ENCODE results near the gene LTBP3. TPM values are rescaled to one million over a fixed set of nuclear protein-coding genes. Genes with fewer than 3 reads are reported as not detected.

Gene LTBP3
- total and polyA plus RNA-seq, 2 donors: 58.5 to 145 TPM

Small RNAs within 50 kb of the gene (small RNA-seq; reads per million reads assigned to genes)
- gene AP001362.1 (not detected), gene RF01684 (not detected)

Other genes with a start within 250 kb of the LTBP3 start
- 17.6 TPM for gene CDC42EP2, start 243.5 kb downstream of the LTBP3 start, total RNA-seq
- gene CDC42EP2, start 243.5 kb downstream of the LTBP3 start, polyA plus RNA-seq: 30.1 TPM
- gene DPF2, start 224.5 kb downstream of the LTBP3 start, total RNA-seq: 29.3 TPM
- gene DPF2, start 224.5 kb downstream of the LTBP3 start, polyA plus RNA-seq: 55.2 TPM
- 0.11 TPM for gene TIGD3, start 203.6 kb downstream of the LTBP3 start, total RNA-seq
- gene TIGD3, start 203.6 kb downstream of the LTBP3 start, polyA plus RNA-seq: 0.16 TPM
- gene SLC25A45, start 175.7 kb downstream of the LTBP3 start, total RNA-seq: 5.0 TPM
- 4.3 TPM for gene SLC25A45, start 175.7 kb downstream of the LTBP3 start, polyA plus RNA-seq
- gene FRMD8, start 171.7 kb downstream of the LTBP3 start, total RNA-seq: 17.3 TPM
- 26.3 TPM for gene FRMD8, start 171.7 kb downstream of the LTBP3 start, polyA plus RNA-seq
- 104 TPM for gene NEAT1, start 135.6 kb downstream of the LTBP3 start, total RNA-seq
- 450 TPM for gene NEAT1, start 135.6 kb downstream of the LTBP3 start, polyA plus RNA-seq
- gene MALAT1, start 59.3 kb downstream of the LTBP3 start, total RNA-seq: 27,753 TPM
- gene MALAT1, start 59.3 kb downstream of the LTBP3 start, polyA plus RNA-seq: 141 TPM
- gene SCYL1, start 33.3 kb downstream of the LTBP3 start, total RNA-seq: 43.4 TPM
- gene SCYL1, start 33.3 kb downstream of the LTBP3 start, polyA plus RNA-seq: 82.0 TPM
- gene ZNRD2, start 12.1 kb upstream of the LTBP3 start, total RNA-seq: 14.6 TPM
- gene ZNRD2, start 12.1 kb upstream of the LTBP3 start, polyA plus RNA-seq: 94.9 TPM
- gene FAM89B, start 14.2 kb upstream of the LTBP3 start, total RNA-seq: 10.9 TPM
- gene FAM89B, start 14.2 kb upstream of the LTBP3 start, polyA plus RNA-seq: 82.7 TPM
- gene EHBP1L1, start 17.7 kb upstream of the LTBP3 start, total RNA-seq: 45.9 TPM
- 178 TPM for gene EHBP1L1, start 17.7 kb upstream of the LTBP3 start, polyA plus RNA-seq
- 0.63 TPM for gene KCNK7, start 37.4 kb upstream of the LTBP3 start, total RNA-seq
- gene KCNK7, start 37.4 kb upstream of the LTBP3 start, polyA plus RNA-seq: 1.2 TPM
- 20.6 TPM for gene MAP3K11, start 55.9 kb upstream of the LTBP3 start, total RNA-seq
- 39.7 TPM for gene MAP3K11, start 55.9 kb upstream of the LTBP3 start, polyA plus RNA-seq
- gene PCNX3, start 57.4 kb upstream of the LTBP3 start, total RNA-seq: 8.3 TPM
- 25.3 TPM for gene PCNX3, start 57.4 kb upstream of the LTBP3 start, polyA plus RNA-seq
- gene SIPA1, start 79.7 kb upstream of the LTBP3 start, total RNA-seq: 16.0 TPM
- gene SIPA1, start 79.7 kb upstream of the LTBP3 start, polyA plus RNA-seq: 54.0 TPM
- gene RELA, start 104.6 kb upstream of the LTBP3 start, total RNA-seq: 18.5 TPM
- gene RELA, start 104.6 kb upstream of the LTBP3 start, polyA plus RNA-seq: 80.8 TPM
- gene KAT5, start 153.9 kb upstream of the LTBP3 start, total RNA-seq: 28.4 TPM
- 95.6 TPM for gene KAT5, start 153.9 kb upstream of the LTBP3 start, polyA plus RNA-seq
- 11.9 TPM for gene RNASEH2C, start 162.4 kb upstream of the LTBP3 start, total RNA-seq
- 102 TPM for gene RNASEH2C, start 162.4 kb upstream of the LTBP3 start, polyA plus RNA-seq
- 3.0 TPM for gene AP5B1, start 222.6 kb upstream of the LTBP3 start, total RNA-seq
- gene AP5B1, start 222.6 kb upstream of the LTBP3 start, polyA plus RNA-seq: 14.7 TPM
- gene OVOL1, start 228.7 kb upstream of the LTBP3 start, total RNA-seq: 4.7 TPM
- 5.1 TPM for gene OVOL1, start 228.7 kb upstream of the LTBP3 start, polyA plus RNA-seq

All from urinary bladder (tissue), 2 donors.